Measurements from ENCODE around the gene UBA6.
"Not testable (repeated sequence)": the region's sequence is repeated elsewhere in the genome, so short reads cannot be mapped to it uniquely, and the experiment has no call there.

Gene UBA6

GRCh38 chr4:67674098-67674497, 26.9 kb downstream of the UBA6 start:
- in situ Hi-C loops (cut with MboI; ENCODE audit: low sequenced_read_pairs): no loop called here

GRCh38 chr4:67668315-67668714, 32.6 kb downstream of the UBA6 start:
- in situ Hi-C loops (cut with MboI; ENCODE audit: low sequenced_read_pairs): no loop called here

GRCh38 chr4:67660418-67660817, 40.5 kb downstream of the UBA6 start:
- in situ Hi-C loops (cut with MboI; ENCODE audit: low sequenced_read_pairs): no loop called here

DNA sequence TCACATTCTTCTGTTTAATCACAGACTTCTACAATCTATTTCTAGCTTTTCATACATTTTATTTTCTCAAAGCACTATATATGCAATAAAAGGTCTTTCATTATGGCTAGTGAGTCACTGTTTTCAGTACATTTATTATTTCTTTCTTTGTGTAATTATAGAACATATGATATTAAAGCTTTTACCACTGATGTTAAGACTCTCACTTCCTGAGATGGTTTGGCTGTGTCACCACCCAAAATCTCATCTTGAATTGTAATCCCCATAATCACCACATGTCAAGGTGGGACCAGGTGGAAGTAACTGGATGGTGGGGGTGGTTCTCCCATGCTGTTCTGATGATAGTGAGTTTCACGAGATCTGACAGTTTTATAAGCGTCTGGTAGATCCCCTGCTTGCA, 41.9 kb downstream of the UBA6 start:
- in situ Hi-C loops (cut with MboI; ENCODE audit: low sequenced_read_pairs): no loop called here

GRCh38 chr4:67658302-67658701, 42.7 kb downstream of the UBA6 start:
- in situ Hi-C loops (cut with MboI; ENCODE audit: low sequenced_read_pairs): no loop called here

DNA sequence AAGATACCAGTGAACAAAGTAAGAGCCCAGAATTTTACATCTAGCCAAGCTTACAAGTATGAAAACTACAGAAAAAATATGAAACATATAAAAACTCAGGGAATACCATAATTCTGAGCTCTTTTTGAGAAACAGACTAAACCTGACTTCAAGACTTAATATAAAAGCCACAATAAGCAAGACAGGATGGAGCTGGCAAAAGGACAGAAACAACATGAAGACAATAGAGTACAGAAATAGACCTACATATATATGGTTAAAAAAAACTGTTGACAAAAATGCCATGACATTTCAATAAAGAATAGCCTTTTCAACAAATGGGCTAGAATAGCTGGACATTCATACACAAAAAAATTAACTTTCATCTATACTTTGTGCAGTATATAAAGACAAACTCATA, 49.4 kb downstream of the UBA6 start:
- in situ Hi-C loops (cut with MboI; ENCODE audit: low sequenced_read_pairs): no loop called here

GRCh38 chr4:67638136-67638535, 62.8 kb downstream of the UBA6 start:
- in situ Hi-C loops (cut with MboI; ENCODE audit: low sequenced_read_pairs): no loop called here

DNA sequence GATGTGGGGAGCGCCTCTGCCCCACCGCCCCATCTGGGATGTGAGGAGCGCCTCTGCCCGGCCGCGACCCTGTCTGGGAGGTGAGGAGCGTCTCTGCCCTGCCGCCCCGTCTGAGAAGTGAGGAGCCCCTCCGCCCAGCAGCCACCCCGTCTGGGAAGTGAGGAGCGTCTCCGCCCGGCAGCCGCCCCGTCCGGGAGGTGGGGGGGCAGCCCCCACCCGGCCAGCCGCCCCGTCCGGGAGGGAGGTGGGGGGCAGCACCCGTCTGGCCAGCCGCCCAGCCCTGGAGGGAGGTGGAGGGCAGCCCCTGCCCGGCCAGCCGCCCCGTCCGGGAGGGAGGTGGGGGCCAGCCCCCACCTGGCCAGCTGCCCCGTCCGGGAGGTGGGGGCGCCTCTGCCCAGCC, 64.0 kb downstream of the UBA6 start:
- in situ Hi-C loops (cut with MboI; ENCODE audit: low sequenced_read_pairs): not testable (repeated sequence)

- in situ Hi-C loops (cut with MboI; ENCODE audit: low sequenced_read_pairs): no loop called here
Measured at GRCh38 chr4:67635331-67635730, 65.6 kb downstream of the UBA6 start.

- in situ Hi-C loops (cut with MboI; ENCODE audit: low sequenced_read_pairs): no loop called here
Measured at GRCh38 chr4:67634741-67635140, 66.2 kb downstream of the UBA6 start.

DNA sequence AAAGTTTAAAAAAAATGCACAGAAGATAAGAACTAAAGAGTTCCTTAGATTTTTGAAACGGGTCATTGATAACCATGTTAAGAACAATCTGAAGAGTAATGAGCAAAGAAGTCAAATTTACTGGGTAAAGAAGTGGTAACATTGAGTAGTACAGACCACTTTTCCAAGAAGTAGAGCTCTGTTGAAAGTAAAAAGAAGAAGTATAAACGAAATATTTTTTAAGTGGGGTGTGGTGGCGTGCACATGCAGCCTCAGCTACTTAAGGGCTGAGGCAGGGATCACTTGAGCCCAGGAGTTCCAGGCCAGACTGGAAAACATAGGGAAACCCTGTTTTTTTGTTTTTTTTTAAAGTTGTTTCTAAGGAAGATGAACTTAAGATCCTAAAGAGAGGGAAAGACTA, 68.5 kb downstream of the UBA6 start:
- in situ Hi-C loops (cut with MboI; ENCODE audit: low sequenced_read_pairs): no loop called here

- in situ Hi-C loops (cut with MboI; ENCODE audit: low sequenced_read_pairs): no loop called here
Measured at GRCh38 chr4:67624939-67625338, 76.0 kb downstream of the UBA6 start.

DNA sequence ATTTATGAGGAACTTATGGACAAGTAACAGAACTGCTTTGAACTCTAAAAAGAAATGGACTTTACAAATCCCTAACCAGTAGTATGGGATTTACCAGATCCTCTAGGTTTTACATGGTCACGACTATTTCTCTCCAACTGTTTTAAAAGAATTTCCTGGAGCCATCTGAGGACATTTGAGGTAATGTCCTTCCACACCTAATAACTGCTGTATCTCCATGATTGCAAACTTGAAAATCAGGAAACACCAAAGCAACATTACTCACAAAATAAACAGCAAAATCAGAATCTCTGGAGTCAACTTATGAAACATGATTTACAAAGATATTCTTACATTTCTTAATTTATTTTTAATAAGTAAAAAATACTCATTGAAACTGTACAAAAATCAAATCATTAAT, 84.5 kb downstream of the UBA6 start:
- in situ Hi-C loops (cut with MboI; ENCODE audit: low sequenced_read_pairs): no loop called here

- in situ Hi-C loops (cut with MboI; ENCODE audit: low sequenced_read_pairs): no loop called here
Measured at GRCh38 chr4:67615119-67615518, 85.8 kb downstream of the UBA6 start.

GRCh38 chr4:67614186-67614585, 86.8 kb downstream of the UBA6 start:
- in situ Hi-C loops (cut with MboI; ENCODE audit: low sequenced_read_pairs): no loop called here

DNA sequence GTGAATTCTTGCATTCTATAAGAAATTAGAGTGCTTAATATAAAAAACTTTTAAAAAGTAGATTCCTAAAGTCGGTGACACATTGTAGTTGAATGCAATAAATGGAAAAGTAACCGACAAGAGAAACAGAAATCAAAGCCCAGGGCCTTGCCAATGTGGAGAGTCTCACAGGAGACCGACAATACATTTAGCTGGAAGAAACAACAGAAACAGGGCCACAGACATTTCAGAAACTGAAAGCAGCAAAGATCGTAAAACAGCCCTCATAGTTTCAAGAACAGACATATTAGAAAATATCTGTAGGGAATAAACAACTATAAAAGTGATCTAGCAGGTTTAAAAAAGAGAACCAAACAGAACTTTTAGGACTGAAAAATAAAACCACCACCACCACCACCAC, 92.9 kb downstream of the UBA6 start:
- in situ Hi-C loops (cut with MboI; ENCODE audit: low sequenced_read_pairs): no loop called here

DNA sequence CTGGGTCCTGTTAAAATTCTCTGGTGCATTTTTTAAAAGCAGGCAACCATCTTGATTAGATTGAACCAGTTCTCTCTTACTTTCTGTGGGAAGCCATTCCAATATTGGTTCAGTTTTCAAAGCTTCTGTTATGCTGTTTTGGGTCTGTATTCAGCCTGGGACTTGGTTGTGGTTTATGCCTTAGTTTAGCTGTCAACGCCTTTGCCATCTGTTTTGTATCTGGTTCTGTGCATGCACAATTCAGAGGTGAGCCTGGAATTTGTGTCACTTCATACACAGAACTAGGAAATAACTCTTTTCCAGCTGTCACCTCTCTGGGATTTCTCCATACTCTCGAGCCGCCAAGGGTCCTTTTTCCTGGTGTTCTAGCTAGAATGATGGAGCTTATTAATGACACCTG, 96.2 kb downstream of the UBA6 start:
- in situ Hi-C loops (cut with MboI; ENCODE audit: low sequenced_read_pairs): no loop called here

DNA sequence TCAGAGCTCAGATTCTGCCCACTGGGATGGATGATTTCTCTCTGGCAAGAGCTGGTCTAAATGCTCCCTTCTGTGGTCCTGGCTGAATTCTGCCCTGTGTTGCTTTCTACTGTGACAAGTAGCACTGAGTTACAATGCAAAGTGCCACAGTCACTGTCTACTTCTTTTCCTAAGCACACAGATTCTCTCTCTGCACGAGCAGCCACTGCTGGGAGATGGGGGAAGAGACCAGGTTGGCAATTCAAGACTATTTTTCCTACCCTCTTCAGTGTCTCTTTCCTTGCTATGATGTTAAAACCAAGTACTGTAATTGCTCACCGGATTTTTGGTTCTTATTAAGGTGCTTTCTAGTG, 97.0 kb downstream of the UBA6 start:
- in situ Hi-C loops (cut with MboI; ENCODE audit: low sequenced_read_pairs): no loop called here

- in situ Hi-C loops (cut with MboI; ENCODE audit: low sequenced_read_pairs): no loop called here
Measured at GRCh38 chr4:67603310-67604028, 97.5 kb downstream of the UBA6 start.

GRCh38 chr4:67593741-67594175, 107.2 kb downstream of the UBA6 start:
- in situ Hi-C loops (cut with MboI; ENCODE audit: low sequenced_read_pairs): no loop called here

GRCh38 chr4:67587156-67587555, 113.8 kb downstream of the UBA6 start:
- in situ Hi-C loops (cut with MboI; ENCODE audit: low sequenced_read_pairs): no loop called here

- in situ Hi-C loops (cut with MboI; ENCODE audit: low sequenced_read_pairs): no loop called here
Measured at GRCh38 chr4:67584496-67584895, 116.5 kb downstream of the UBA6 start.

DNA sequence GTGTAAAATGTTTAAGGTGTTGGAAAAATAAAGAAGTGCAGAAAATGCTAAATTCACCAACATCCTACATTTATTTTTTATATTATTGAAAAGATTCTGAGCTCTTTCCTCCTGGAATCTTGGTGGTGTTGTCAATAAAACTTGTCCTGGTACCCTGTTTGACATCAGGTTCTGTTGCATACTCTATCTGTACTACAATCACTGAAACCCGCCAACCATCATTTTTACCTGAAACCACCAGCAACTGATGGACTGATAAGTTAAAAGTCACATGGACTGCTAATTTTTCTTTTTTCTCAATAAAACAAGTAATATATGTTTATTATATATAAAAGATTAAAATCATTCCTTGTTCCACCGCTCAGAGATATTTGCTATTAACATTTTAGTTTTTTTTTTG, 119.0 kb downstream of the UBA6 start:
- in situ Hi-C loops (cut with MboI; ENCODE audit: low sequenced_read_pairs): no loop called here

Data from HL-60/S4 treated with retinoic acid at 250 ng/mL for 4 days and 3 days (cell line).